Astrocyte (in vitro differentiated cells and primary cell): Measurements from ENCODE around the gene FAM227B. TPM values are rescaled to one million over a fixed set of nuclear protein-coding genes. Genes with fewer than 3 reads are reported as not detected.
"Not testable (repeated sequence)": the region's sequence is repeated elsewhere in the genome, so short reads cannot be mapped to it uniquely, and the experiment has no call there.

Experiments used
- DNase-seq: peaks from one replicate; pipeline ENCODE4 v3.0.0-alpha.2; 2010; ENCODE audit warnings: low read depth
- FAIRE-seq: peaks from 2 replicates; lab custom pipeline; 2011; peaks lifted over from hg19 to GRCh38; lab: Jason Lieb, UNC
- H2AFZ ChIP-seq: 2 replicates; pipeline ENCODE4 v1.6.0; 2012; ENCODE audit warnings: low read depth, low read length, inconsistent platforms
- H3K27ac ChIP-seq: 2 replicates; pipeline ENCODE4 v1.5.1; 2011; ENCODE audit warnings: low read depth, low read length, inconsistent platforms
- H3K27me3 ChIP-seq: 2 replicates; pipeline ENCODE4 v1.6.0; 2011; ENCODE audit warnings: low read length, inconsistent platforms; ENCODE audit not compliant: insufficient read depth
- H3K36me3 ChIP-seq: 2 replicates; pipeline ENCODE4 v1.5.1; 2011; ENCODE audit warnings: low read length, inconsistent platforms; ENCODE audit not compliant: insufficient read depth
- H3K4me1 ChIP-seq: 2 replicates; pipeline ENCODE4 v1.5.1; 2011; ENCODE audit warnings: low read length, inconsistent platforms; ENCODE audit not compliant: insufficient read depth
- H3K4me2 ChIP-seq: 2 replicates; pipeline ENCODE4 v1.6.0; 2012; ENCODE audit warnings: low read length, inconsistent platforms
- H3K4me3 ChIP-seq: 2 replicates; pipeline ENCODE4 v1.5.1; 2011; ENCODE audit warnings: low read depth, mild to moderate bottlenecking, low read length, inconsistent platforms; ENCODE audit not compliant: insufficient read depth
- H3K79me2 ChIP-seq: 2 replicates; pipeline ENCODE4 v1.6.0; 2012; ENCODE audit warnings: mild to moderate bottlenecking, low read length, inconsistent platforms; ENCODE audit not compliant: insufficient read depth
- H3K9ac ChIP-seq: 2 replicates; pipeline ENCODE4 v1.6.0; 2012; ENCODE audit warnings: mild to moderate bottlenecking, low read length, inconsistent platforms
- H3K9me3 ChIP-seq: 2 replicates; pipeline ENCODE4 v1.5.1; 2012; ENCODE audit warnings: low read depth, mild to moderate bottlenecking, low read length, inconsistent platforms; ENCODE audit not compliant: insufficient read depth
- H4K20me1 ChIP-seq: 2 replicates; pipeline ENCODE4 v1.6.0; 2012; ENCODE audit warnings: low read length, inconsistent platforms; ENCODE audit not compliant: insufficient read depth
- H3K27ac Mint-ChIP-seq: one replicate; pipeline ENCODE4 v1.8.0; 2021; ENCODE audit warnings: mild to moderate bottlenecking, mixed read lengths; ENCODE audit not compliant: unreplicated experiment
- H3K27me3 Mint-ChIP-seq: one replicate; pipeline ENCODE4 v1.8.0; 2021; ENCODE audit warnings: low read depth, mixed read lengths; ENCODE audit not compliant: unreplicated experiment
- H3K36me3 Mint-ChIP-seq: one replicate; pipeline ENCODE4 v1.8.0; 2021; ENCODE audit warnings: low read depth, mixed read lengths; ENCODE audit not compliant: unreplicated experiment
- H3K4me1 Mint-ChIP-seq: one replicate; pipeline ENCODE4 v1.8.0; 2021; ENCODE audit warnings: low read depth, mixed read lengths; ENCODE audit not compliant: unreplicated experiment
- H3K4me3 Mint-ChIP-seq: one replicate; pipeline ENCODE4 v1.8.0; 2021; ENCODE audit warnings: mild to moderate bottlenecking, moderate library complexity, mixed read lengths; ENCODE audit not compliant: unreplicated experiment
- H3K9me3 Mint-ChIP-seq: one replicate; pipeline ENCODE4 v1.8.0; 2021; ENCODE audit warnings: mild to moderate bottlenecking, mixed read lengths; ENCODE audit not compliant: unreplicated experiment
- CTCF ChIP-seq: IDR thresholded peaks from 2 replicates; pipeline ENCODE4 v1.5.1; 2011; ENCODE audit warnings: low read depth, mild to moderate bottlenecking, inconsistent platforms, low read length, moderate library complexity; ENCODE audit not compliant: insufficient read depth
- EZH2 ChIP-seq: IDR thresholded peaks from 2 replicates; pipeline ENCODE4 v1.6.1; 2012; ENCODE audit warnings: mild to moderate bottlenecking, low read length, inconsistent platforms; ENCODE audit not compliant: insufficient read depth
- total RNA-seq: library from RNA; stranded (reverse); gene quantifications from 2 replicates; pipeline ENCODE4 v1.2.1, GENCODE V29; 2021

Gene FAM227B
- total RNA-seq, 1 donor from 2014 or later, result 5.7 TPM

- H3K4me1 Mint-ChIP-seq, H3K27ac Mint-ChIP-seq, H4K20me1 ChIP-seq, H3K9me3 Mint-ChIP-seq, H3K36me3 ChIP-seq, H3K4me3 ChIP-seq, H3K9ac ChIP-seq, H3K4me3 Mint-ChIP-seq, H3K27me3 Mint-ChIP-seq, H3K36me3 Mint-ChIP-seq, H3K79me2 ChIP-seq, DNase-seq, H2AFZ ChIP-seq, H3K9me3 ChIP-seq, H3K27me3 ChIP-seq, H3K27ac ChIP-seq, H3K4me1 ChIP-seq, H3K4me2 ChIP-seq, FAIRE-seq: not testable (repeated sequence)
- TF ChIP-seq CTCF, result peak; percentile 14
Observed at GRCh38 chr15:49471248-49471647, 149.4 kb downstream of the FAM227B start.

- Histone ChIP-seq H3K4me2 (no peak overlapping the region), H2AFZ (no peak overlapping the region), H3K79me2 (no peaks in the 10 kb centered on the region), H4K20me1 (no peaks in the 10 kb centered on the region), H3K9ac (no peak overlapping the region), H3K36me3 (no peaks in the 10 kb centered on the region), H3K27me3 (no peaks in the 10 kb centered on the region), H3K4me3 (no peak overlapping the region), H3K9me3 (no peaks in the 10 kb centered on the region), H3K27ac (no peak overlapping the region), H3K4me1 (no peaks in the 10 kb centered on the region)
- DNase-seq (no peak), FAIRE-seq (no peak)
- Mint-ChIP-seq H3K27me3 (no peaks in the 10 kb centered on the region), H3K27ac (no peak overlapping the region), H3K36me3 (no peaks in the 10 kb centered on the region), H3K4me3 (no peak overlapping the region), H3K4me1 (peaks cover 2% of the 10 kb centered on the region), H3K9me3 (no peaks in the 10 kb centered on the region)
- TF ChIP-seq CTCF (no peak), EZH2 (no peak)
Observed at GRCh38 chr15:49468481-49468839, 152.2 kb downstream of the FAM227B start.

GRCh38 chr15:49467746-49468480 is 152.7 kb downstream of the FAM227B start:
- no peaks in the 10 kb centered on the region for H3K36me3 ChIP-seq
- H3K79me2 ChIP-seq, result no peaks in the 10 kb centered on the region
- no peaks in the 10 kb centered on the region for H3K9me3 Mint-ChIP-seq
- no peaks in the 10 kb centered on the region for H3K27me3 Mint-ChIP-seq
- H3K27me3 ChIP-seq, result no peaks in the 10 kb centered on the region
- no peaks in the 10 kb centered on the region for H3K9me3 ChIP-seq
- H3K4me1 ChIP-seq, result no peaks in the 10 kb centered on the region
- TF ChIP-seq EZH2 (no peak), CTCF (no peak)
- DNase-seq, result no peak
- no peak overlapping the region for H3K4me3 Mint-ChIP-seq
- H3K27ac ChIP-seq, result no peak overlapping the region
- FAIRE-seq, result no peak
- peaks cover 2% of the 10 kb centered on the region for H3K4me1 Mint-ChIP-seq
- no peak overlapping the region for H3K9ac ChIP-seq
- H4K20me1 ChIP-seq, result no peaks in the 10 kb centered on the region
- no peak overlapping the region for H3K4me2 ChIP-seq
- H3K27ac Mint-ChIP-seq, result no peak overlapping the region
- H3K4me3 ChIP-seq, result no peak overlapping the region
- H2AFZ ChIP-seq, result no peak overlapping the region
- no peaks in the 10 kb centered on the region for H3K36me3 Mint-ChIP-seq
